Bronchial epithelial cell (primary cell): ENCODE data around the gene NECAP2. TPM values are rescaled to one million over a fixed set of nuclear protein-coding genes. Genes with fewer than 3 reads are reported as not detected.

Experiments used
- DNase-seq: peaks from one replicate; pipeline ENCODE4 v3.0.0-alpha.2; 2010; ENCODE audit warnings: low read depth
- FAIRE-seq: peaks from 2 replicates; lab custom pipeline; 2011; peaks lifted over from hg19 to GRCh38; lab: Jason Lieb, UNC
- H3K27me3 ChIP-seq: 2 replicates; pipeline ENCODE4 v1.5.1; 2011; ENCODE audit warnings: low read length; ENCODE audit not compliant: control insufficient read depth, insufficient read depth
- H3K36me3 ChIP-seq: 2 replicates; pipeline ENCODE4 v1.5.1; 2011; ENCODE audit warnings: low read length; ENCODE audit not compliant: control insufficient read depth, insufficient read depth
- H3K4me3 ChIP-seq: 2 replicates; pipeline ENCODE4 v1.5.1; 2011; ENCODE audit warnings: mild to moderate bottlenecking, low read depth, low read length, control low read depth
- total RNA-seq: library from RNA; depleted of rRNA; stranded (reverse); fragments of >200 nt; gene quantifications from 2 replicates; pipeline ENCODE4 v1.2.1, GENCODE V29; 2014
- TF ChIP-seq, protein P1 (sequence below): IDR thresholded peaks from 2 replicates; pipeline ENCODE4 v1.5.1; 2011; ENCODE audit warnings: mild to moderate bottlenecking, moderate library complexity, low read length, control low read depth, inconsistent platforms; ENCODE audit not compliant: insufficient read depth, severe bottlenecking

The NECAP2 gene
- total RNA-seq, 1 donor from 2014 or later = 87.7 TPM

- peaks cover 18% of the 10 kb centered on the region for H3K36me3 ChIP-seq
- no peaks in the 10 kb centered on the region for H3K27me3 ChIP-seq
- peak; percentile 97 for DNase-seq
- TF ChIP-seq, protein P1, sequence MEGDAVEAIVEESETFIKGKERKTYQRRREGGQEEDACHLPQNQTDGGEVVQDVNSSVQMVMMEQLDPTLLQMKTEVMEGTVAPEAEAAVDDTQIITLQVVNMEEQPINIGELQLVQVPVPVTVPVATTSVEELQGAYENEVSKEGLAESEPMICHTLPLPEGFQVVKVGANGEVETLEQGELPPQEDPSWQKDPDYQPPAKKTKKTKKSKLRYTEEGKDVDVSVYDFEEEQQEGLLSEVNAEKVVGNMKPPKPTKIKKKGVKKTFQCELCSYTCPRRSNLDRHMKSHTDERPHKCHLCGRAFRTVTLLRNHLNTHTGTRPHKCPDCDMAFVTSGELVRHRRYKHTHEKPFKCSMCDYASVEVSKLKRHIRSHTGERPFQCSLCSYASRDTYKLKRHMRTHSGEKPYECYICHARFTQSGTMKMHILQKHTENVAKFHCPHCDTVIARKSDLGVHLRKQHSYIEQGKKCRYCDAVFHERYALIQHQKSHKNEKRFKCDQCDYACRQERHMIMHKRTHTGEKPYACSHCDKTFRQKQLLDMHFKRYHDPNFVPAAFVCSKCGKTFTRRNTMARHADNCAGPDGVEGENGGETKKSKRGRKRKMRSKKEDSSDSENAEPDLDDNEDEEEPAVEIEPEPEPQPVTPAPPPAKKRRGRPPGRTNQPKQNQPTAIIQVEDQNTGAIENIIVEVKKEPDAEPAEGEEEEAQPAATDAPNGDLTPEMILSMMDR = no peak
- H3K4me3 ChIP-seq = no peak overlapping the region
- FAIRE-seq = peak; percentile 99
Observed at GRCh38 chr1:16396591-16396990, 43.9 kb upstream of the NECAP2 start.

DNA sequence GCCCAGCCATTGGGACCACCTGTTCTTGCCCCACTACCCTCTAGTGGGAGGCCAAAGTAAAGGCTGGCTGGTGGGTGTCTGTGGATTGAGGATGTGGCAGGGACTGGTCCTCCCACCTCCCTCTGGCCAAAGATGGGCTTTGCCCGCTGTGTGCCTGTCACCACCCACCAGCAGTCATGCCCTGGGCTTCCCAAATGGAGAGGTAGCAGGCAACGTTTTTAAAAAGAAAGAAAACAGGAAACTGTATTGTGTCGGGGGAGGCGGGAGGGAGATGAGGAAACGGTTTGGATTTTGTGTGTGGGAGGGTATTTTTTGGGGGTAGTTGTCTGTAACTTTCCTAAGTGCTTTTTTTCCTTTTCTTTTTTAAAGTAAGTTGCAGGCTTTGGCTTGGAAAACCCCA lies 43.4 kb upstream of the NECAP2 start:
- Histone ChIP-seq H3K27me3 (no peaks in the 10 kb centered on the region), H3K4me3 (no peak overlapping the region), H3K36me3 (peaks cover 18% of the 10 kb centered on the region)
- TF ChIP-seq, protein P1 = no peak
- FAIRE-seq (no peak), DNase-seq (no peak)

DNA sequence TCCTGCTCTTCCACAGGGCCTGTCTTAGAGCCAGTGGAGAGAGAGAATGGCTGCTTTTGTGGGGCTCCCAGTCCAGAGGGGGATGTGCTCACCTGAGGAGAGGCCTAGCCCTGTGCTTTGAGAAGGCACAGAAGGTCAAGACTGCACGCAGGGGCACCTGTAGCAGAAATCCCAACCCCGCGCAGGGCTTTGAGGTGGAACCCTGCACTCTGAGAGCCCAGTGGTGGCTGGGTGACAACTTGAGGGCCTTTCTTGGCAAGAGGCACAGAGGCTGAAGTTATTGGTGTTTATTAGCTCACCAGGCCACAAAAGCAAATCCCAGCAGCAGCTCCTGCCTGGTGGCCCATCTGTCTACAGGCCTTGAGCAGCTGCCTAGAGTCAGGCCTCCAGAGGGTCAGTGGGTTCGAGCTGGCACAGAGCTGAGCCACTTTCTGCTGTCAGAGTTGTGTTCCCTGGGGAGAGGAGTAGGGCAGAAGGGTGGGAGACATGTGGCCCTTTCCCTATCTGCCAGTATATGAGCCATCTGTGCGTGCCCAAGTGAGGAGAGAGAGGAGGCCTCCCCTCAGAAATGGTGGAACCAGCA lies 42.1 kb upstream of the NECAP2 start:
- FAIRE-seq = no peak
- DNase-seq = no peak
- TF ChIP-seq, protein P1 = no peak
- Histone ChIP-seq H3K27me3 (no peaks in the 10 kb centered on the region), H3K4me3 (no peak overlapping the region), H3K36me3 (peaks cover 17% of the 10 kb centered on the region)

GRCh38 chr1:16402742-16403141 lies 37.8 kb upstream of the NECAP2 start:
- TF ChIP-seq, protein P1 = no peak
- no peak for FAIRE-seq
- Histone ChIP-seq H3K36me3 (peaks cover 7% of the 10 kb centered on the region), H3K4me3 (no peak overlapping the region), H3K27me3 (no peaks in the 10 kb centered on the region)
- DNase-seq = peak; percentile 17

GRCh38 chr1:16405441-16405840 lies 35.1 kb upstream of the NECAP2 start:
- no peaks in the 10 kb centered on the region for H3K27me3 ChIP-seq
- H3K4me3 ChIP-seq = no peak overlapping the region
- TF ChIP-seq, protein P1 = no peak
- FAIRE-seq (no peak), DNase-seq (no peak)
- H3K36me3 ChIP-seq = no peaks in the 10 kb centered on the region

GRCh38 chr1:16406868-16407267 lies 33.7 kb upstream of the NECAP2 start:
- no peaks in the 10 kb centered on the region for H3K36me3 ChIP-seq
- H3K4me3 ChIP-seq = no peak overlapping the region
- H3K27me3 ChIP-seq = no peaks in the 10 kb centered on the region
- DNase-seq (no peak), FAIRE-seq (no peak)
- TF ChIP-seq, protein P1 = no peak
